Measurements from ENCODE around the gene IL34.

Gene IL34

GRCh38 chr16:70706948-70707465 is 60.6 kb downstream of the IL34 start:
- TF ChIP-seq CTCF (IDR thresholded peaks at IDR 0.05; ENCODE audit: control insufficient read depth, extremely low read depth, insufficient read depth): no peak
- no peak for DNase-seq (ENCODE audit: low read depth)
- H3K4me3 ChIP-seq (ENCODE audit: low read depth, low read length): no peak overlapping the region

GRCh38 chr16:70708366-70709246 is 62.2 kb downstream of the IL34 start:
- no peak for DNase-seq (ENCODE audit: low read depth)
- no peak for TF ChIP-seq CTCF (IDR thresholded peaks at IDR 0.05; ENCODE audit: control insufficient read depth, extremely low read depth, insufficient read depth)
- H3K4me3 ChIP-seq (ENCODE audit: low read depth, low read length): no peak overlapping the region

GRCh38 chr16:70709457-70709856 is 63.1 kb downstream of the IL34 start:
- no peak for TF ChIP-seq CTCF (IDR thresholded peaks at IDR 0.05; ENCODE audit: control insufficient read depth, extremely low read depth, insufficient read depth)
- no peak for DNase-seq (ENCODE audit: low read depth)
- no peak overlapping the region for H3K4me3 ChIP-seq (ENCODE audit: low read depth, low read length)

- DNase-seq (ENCODE audit: low read depth): no peak
- no peak overlapping the region for H3K4me3 ChIP-seq (ENCODE audit: low read depth, low read length)
- TF ChIP-seq CTCF (IDR thresholded peaks at IDR 0.05; ENCODE audit: control insufficient read depth, extremely low read depth, insufficient read depth): no peak
Measured at GRCh38 chr16:70709942-70710341, 63.6 kb downstream of the IL34 start.
